Osteoblast (primary cell): ENCODE data around the gene ELMO1. TPM values are rescaled to one million over a fixed set of nuclear protein-coding genes. Genes with fewer than 3 reads are reported as not detected.

Experiments used
- DNase-seq: peaks from one replicate; pipeline ENCODE4 v3.0.0; 2011; ENCODE audit warnings: low spot score, mixed read lengths; ENCODE audit not compliant: insufficient read length; ENCODE audit errors: missing footprints
- H2AFZ ChIP-seq: 2 replicates; pipeline ENCODE4 v1.6.0; 2011; ENCODE audit warnings: mild to moderate bottlenecking, low read length
- H3K27ac ChIP-seq: 2 replicates; pipeline ENCODE4 v1.5.1; 2011; ENCODE audit warnings: mild to moderate bottlenecking, low read depth, low read length, moderate library complexity
- H3K27me3 ChIP-seq: 2 replicates; pipeline ENCODE4 v1.6.0; 2012; ENCODE audit warnings: mild to moderate bottlenecking, control low read depth, inconsistent platforms, low read length, moderate library complexity; ENCODE audit not compliant: insufficient read depth
- H3K36me3 ChIP-seq: 2 replicates; pipeline ENCODE4 v1.5.1; 2011; ENCODE audit warnings: mild to moderate bottlenecking, low read length, control low read depth, moderate library complexity; ENCODE audit not compliant: insufficient read depth
- H3K4me1 ChIP-seq: 2 replicates; pipeline ENCODE4 v1.5.1; 2011; ENCODE audit warnings: mild to moderate bottlenecking, low read length, control low read depth, moderate library complexity; ENCODE audit not compliant: insufficient read depth
- H3K4me2 ChIP-seq: 2 replicates; pipeline ENCODE4 v1.6.0; 2011; ENCODE audit warnings: mild to moderate bottlenecking, low read length; ENCODE audit not compliant: insufficient read depth
- H3K4me3 ChIP-seq: fragments of 200-600 bp; sonication (generic); 3 replicates; pipeline ENCODE4 v1.5.1; 2012; ENCODE audit warnings: mild to moderate bottlenecking, low read length, inconsistent platforms; ENCODE audit not compliant: insufficient read depth
- H3K79me2 ChIP-seq: 2 replicates; pipeline ENCODE4 v1.6.0; 2012; ENCODE audit warnings: mild to moderate bottlenecking, low read length, control low read depth, inconsistent platforms; ENCODE audit not compliant: insufficient read depth
- H3K9me3 ChIP-seq: 2 replicates; pipeline ENCODE4 v1.5.1; 2011; ENCODE audit warnings: low read depth, low read length, control low read depth
- H4K20me1 ChIP-seq: 2 replicates; pipeline ENCODE4 v1.6.0; 2012; ENCODE audit warnings: mild to moderate bottlenecking, low read length, control low read depth; ENCODE audit not compliant: insufficient read depth
- CTCF ChIP-seq: IDR thresholded peaks from 2 replicates; pipeline ENCODE4 v1.5.1; 2011; ENCODE audit warnings: mild to moderate bottlenecking, low read depth, low read length, moderate library complexity; ENCODE audit errors: extremely low read depth
- total RNA-seq: library from RNA; depleted of rRNA; stranded (reverse); fragments of >200 nt; gene quantifications from 2 replicates; pipeline ENCODE4 v1.2.3, GENCODE V29; 2012

ELMO1 gene
- total RNA-seq, 1 donor = 2.2 TPM

GRCh38 chr7:36862771-36863261, 585.8 kb downstream of the ELMO1 start:
- no peak for DNase-seq
- Histone ChIP-seq H3K27ac (no peak overlapping the region), H3K27me3 (no peaks in the 10 kb centered on the region), H3K4me1 (no peaks in the 10 kb centered on the region), H3K4me2 (no peak overlapping the region), H4K20me1 (no peaks in the 10 kb centered on the region), H2AFZ (no peak overlapping the region), H3K36me3 (no peaks in the 10 kb centered on the region), H3K79me2 (no peaks in the 10 kb centered on the region), H3K4me3 (no peak overlapping the region), H3K9me3 (no peaks in the 10 kb centered on the region)
- no peak for TF ChIP-seq CTCF

- H3K36me3 ChIP-seq = no peaks in the 10 kb centered on the region
- no peak for TF ChIP-seq CTCF
These were observed 587.0 kb downstream of the ELMO1 start for GRCh38 chr7:36861656-36862055.

GRCh38 chr7:36860681-36861080, 588.0 kb downstream of the ELMO1 start:
- Histone ChIP-seq H3K36me3 (no peaks in the 10 kb centered on the region), H4K20me1 (no peaks in the 10 kb centered on the region), H3K4me1 (no peaks in the 10 kb centered on the region), H3K27ac (no peak overlapping the region), H3K4me2 (no peak overlapping the region), H2AFZ (no peak overlapping the region), H3K4me3 (no peak overlapping the region), H3K27me3 (no peaks in the 10 kb centered on the region), H3K79me2 (no peaks in the 10 kb centered on the region), H3K9me3 (no peaks in the 10 kb centered on the region)
- TF ChIP-seq CTCF = no peak
- DNase-seq = no peak

More at GRCh38 chr7:36861656-36862055, 587.0 kb downstream of the ELMO1 start:
- H4K20me1 ChIP-seq = no peaks in the 10 kb centered on the region
- H3K4me1 ChIP-seq = no peaks in the 10 kb centered on the region
- DNase-seq = no peak
- no peak overlapping the region for H3K4me3 ChIP-seq
- H3K79me2 ChIP-seq = no peaks in the 10 kb centered on the region
- no peak overlapping the region for H3K4me2 ChIP-seq
- H3K27ac ChIP-seq = no peak overlapping the region
- H3K9me3 ChIP-seq = no peaks in the 10 kb centered on the region
- H2AFZ ChIP-seq = no peak overlapping the region
- no peaks in the 10 kb centered on the region for H3K27me3 ChIP-seq

- Histone ChIP-seq H2AFZ (no peak overlapping the region), H3K27ac (no peak overlapping the region), H3K27me3 (no peaks in the 10 kb centered on the region), H3K36me3 (no peaks in the 10 kb centered on the region), H4K20me1 (no peaks in the 10 kb centered on the region), H3K4me2 (no peak overlapping the region), H3K79me2 (no peaks in the 10 kb centered on the region), H3K4me1 (no peaks in the 10 kb centered on the region), H3K9me3 (no peaks in the 10 kb centered on the region), H3K4me3 (no peak overlapping the region)
- TF ChIP-seq CTCF = no peak
- no peak for DNase-seq
These were observed 593.3 kb downstream of the ELMO1 start for GRCh38 chr7:36855330-36855729.
